OCI-LY7 (cell line): ENCODE results near the gene CSTPP1. TPM values are rescaled to one million over a fixed set of nuclear protein-coding genes. Genes with fewer than 3 reads are reported as not detected.
"Not testable (repeated sequence)": the region's sequence is repeated elsewhere in the genome, so short reads cannot be mapped to it uniquely, and the experiment has no call there.

Experiments
- BruUV-seq: library from RNA; stranded (reverse); fragments of 400-500 nt; replicated peaks from 2 replicates; lab custom pipeline; 2021; lab: Mats Ljungman, UMichigan
- CTCF ChIA-PET: fragments of 300-600 bp; sonication (Branson Sonifier 250); formaldehyde crosslinking; loops from one replicate; lab custom pipeline; 2022; ENCODE audit warnings: antibody characterized with exemption; ENCODE audit not compliant: unreplicated experiment; lab: Charles Lee
- POLR2A ChIA-PET: fragments of 300-600 bp; sonication (Branson Sonifier 250); formaldehyde crosslinking; loops from one replicate; lab custom pipeline; 2022; ENCODE audit warnings: antibody characterized with exemption; lab: Charles Lee
- DNase-seq: peaks from one replicate; pipeline ENCODE4 v3.0.0-alpha.2; 2015; ENCODE audit warnings: low spot score
- H2AFZ ChIP-seq: fragments of 200-600 bp; sonication (generic), shearing (Covaris generic); 2 replicates; pipeline ENCODE4 v1.6.1; 2014; ENCODE audit warnings: mild to moderate bottlenecking, antibody characterized with exemption, low read length, moderate library complexity
- H3K27ac ChIP-seq: fragments of 200-600 bp; sonication (generic); 2 replicates; pipeline ENCODE4 v1.5.1; 2014; ENCODE audit warnings: mixed run types, low read depth, mild to moderate bottlenecking, moderate library complexity, low read length, inconsistent platforms; ENCODE audit not compliant: poor library complexity, severe bottlenecking
- H3K36me3 ChIP-seq: fragments of 200-600 bp; sonication (generic); 2 replicates; pipeline ENCODE4 v1.6.1; 2014; ENCODE audit warnings: mild to moderate bottlenecking, antibody characterized with exemption, low read length, moderate library complexity, mixed read lengths; ENCODE audit not compliant: insufficient read depth
- H3K4me1 ChIP-seq: fragments of 200-600 bp; sonication (generic); 2 replicates; pipeline ENCODE4 v1.5.1; 2014; ENCODE audit warnings: mild to moderate bottlenecking, low read length; ENCODE audit not compliant: insufficient read depth, poor library complexity, severe bottlenecking
- H3K4me2 ChIP-seq: fragments of 200-600 bp; sonication (generic); 2 replicates; pipeline ENCODE4 v1.6.1; 2014; ENCODE audit warnings: mild to moderate bottlenecking, low read length
- H3K4me3 ChIP-seq: fragments of 200-600 bp; sonication (generic); 2 replicates; pipeline ENCODE4 v1.5.1; 2014; ENCODE audit warnings: mild to moderate bottlenecking, low read depth, low read length; ENCODE audit not compliant: poor library complexity, severe bottlenecking
- H3K79me2 ChIP-seq: fragments of 200-600 bp; sonication (generic); 2 replicates; pipeline ENCODE4 v1.6.1; 2016; ENCODE audit warnings: low read depth, mild to moderate bottlenecking, low read length, moderate library complexity, mixed read lengths; ENCODE audit not compliant: insufficient read depth
- H3K9me2 ChIP-seq: fragments of 200-600 bp; sonication (generic); 2 replicates; pipeline ENCODE4 v1.6.1; 2016; ENCODE audit warnings: mild to moderate bottlenecking, low read length, mixed read lengths; ENCODE audit not compliant: insufficient read depth
- H3K9me3 ChIP-seq: fragments of 200-600 bp; sonication (generic); 2 replicates; pipeline ENCODE4 v1.6.1; 2014; ENCODE audit warnings: mild to moderate bottlenecking, mixed run types, low read length, mixed read lengths
- H4K20me1 ChIP-seq: fragments of 200-600 bp; sonication (generic); 2 replicates; pipeline ENCODE4 v1.6.1; 2014; ENCODE audit warnings: mild to moderate bottlenecking, antibody characterized with exemption, low read length, moderate library complexity, mixed read lengths; ENCODE audit not compliant: insufficient read depth
- EZH2phosphoT487 ChIP-seq: fragments of 200-600 bp; sonication (generic); IDR thresholded peaks from 2 replicates; pipeline ENCODE4 v1.6.1; 2018; ENCODE audit warnings: low read depth, borderline replicate concordance, mild to moderate bottlenecking, mixed run types, antibody characterized with exemption, low read length, moderate library complexity, mixed read lengths
- intact Hi-C: fragments of 100-400 bp; cut with micrococcal nuclease; formaldehyde crosslinking; loops from one replicate; pipeline ENCODE4 v1.10.0; 2022; ENCODE audit not compliant: unreplicated experiment
- total RNA-seq, 2 experiments: library from RNA; depleted of rRNA in 1 of 2; stranded (reverse); fragments of >200 nt in 1 of 2; shearing (Covaris generic) in 1 of 2; gene quantifications; 2 replicates each; pipeline ENCODE4 v1.2.3, GENCODE V29; 2014 to 2022
- TF ChIP-seq, protein P1 (sequence below): fragments of 200-600 bp; sonication (generic); conservative IDR thresholded peaks from 2 replicates; pipeline ENCODE4 v1.5.1; 2014; ENCODE audit warnings: mild to moderate bottlenecking, antibody characterized with exemption, low read length, moderate library complexity, mixed read lengths

Gene CSTPP1
- total RNA-seq, 2 experiments from 2014 or later: 39.6 to 43.1 TPM

DNA sequence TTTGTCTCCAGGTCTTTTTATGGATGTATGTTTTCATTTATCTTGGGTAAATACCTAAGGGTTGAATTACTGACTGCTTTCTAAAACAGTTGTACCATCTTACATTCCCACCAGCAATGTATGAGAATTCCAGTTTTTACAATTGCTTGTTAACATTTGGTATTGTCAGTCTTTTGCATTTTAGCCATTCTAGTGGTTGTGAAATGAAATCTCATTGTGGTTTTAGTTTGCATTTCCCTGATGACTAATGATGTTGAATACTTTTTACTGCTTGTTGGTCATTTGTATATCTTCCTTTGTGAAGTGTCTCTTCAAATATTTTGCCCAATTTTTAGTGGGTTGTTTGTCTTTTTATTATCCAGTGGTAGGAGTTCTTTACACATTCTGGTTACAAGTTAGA, 147.4 kb downstream of the CSTPP1 start:
- H3K27ac ChIP-seq: no peak overlapping the region
- H2AFZ ChIP-seq: no peak overlapping the region
- peaks cover 8% of the 10 kb centered on the region for H3K4me1 ChIP-seq
- ChIA-PET POLR2A (no interaction called here), CTCF (no interaction called here)
- no peak for DNase-seq
- H3K4me2 ChIP-seq: no peak overlapping the region
- no peak overlapping the region for H3K4me3 ChIP-seq
- no peaks in the 10 kb centered on the region for H3K79me2 ChIP-seq
- H3K9me2 ChIP-seq: no peaks in the 10 kb centered on the region
- H3K9me3 ChIP-seq: no peaks in the 10 kb centered on the region
- BruUV-seq: TSS peak; percentile 43
- intact Hi-C loops: no loop called here
- no peaks in the 10 kb centered on the region for H4K20me1 ChIP-seq
- H3K36me3 ChIP-seq: peaks cover 16% of the 10 kb centered on the region
- no peak for TF ChIP-seq EZH2phosphoT487
- TF ChIP-seq, protein P1, sequence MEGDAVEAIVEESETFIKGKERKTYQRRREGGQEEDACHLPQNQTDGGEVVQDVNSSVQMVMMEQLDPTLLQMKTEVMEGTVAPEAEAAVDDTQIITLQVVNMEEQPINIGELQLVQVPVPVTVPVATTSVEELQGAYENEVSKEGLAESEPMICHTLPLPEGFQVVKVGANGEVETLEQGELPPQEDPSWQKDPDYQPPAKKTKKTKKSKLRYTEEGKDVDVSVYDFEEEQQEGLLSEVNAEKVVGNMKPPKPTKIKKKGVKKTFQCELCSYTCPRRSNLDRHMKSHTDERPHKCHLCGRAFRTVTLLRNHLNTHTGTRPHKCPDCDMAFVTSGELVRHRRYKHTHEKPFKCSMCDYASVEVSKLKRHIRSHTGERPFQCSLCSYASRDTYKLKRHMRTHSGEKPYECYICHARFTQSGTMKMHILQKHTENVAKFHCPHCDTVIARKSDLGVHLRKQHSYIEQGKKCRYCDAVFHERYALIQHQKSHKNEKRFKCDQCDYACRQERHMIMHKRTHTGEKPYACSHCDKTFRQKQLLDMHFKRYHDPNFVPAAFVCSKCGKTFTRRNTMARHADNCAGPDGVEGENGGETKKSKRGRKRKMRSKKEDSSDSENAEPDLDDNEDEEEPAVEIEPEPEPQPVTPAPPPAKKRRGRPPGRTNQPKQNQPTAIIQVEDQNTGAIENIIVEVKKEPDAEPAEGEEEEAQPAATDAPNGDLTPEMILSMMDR: no peak

DNA sequence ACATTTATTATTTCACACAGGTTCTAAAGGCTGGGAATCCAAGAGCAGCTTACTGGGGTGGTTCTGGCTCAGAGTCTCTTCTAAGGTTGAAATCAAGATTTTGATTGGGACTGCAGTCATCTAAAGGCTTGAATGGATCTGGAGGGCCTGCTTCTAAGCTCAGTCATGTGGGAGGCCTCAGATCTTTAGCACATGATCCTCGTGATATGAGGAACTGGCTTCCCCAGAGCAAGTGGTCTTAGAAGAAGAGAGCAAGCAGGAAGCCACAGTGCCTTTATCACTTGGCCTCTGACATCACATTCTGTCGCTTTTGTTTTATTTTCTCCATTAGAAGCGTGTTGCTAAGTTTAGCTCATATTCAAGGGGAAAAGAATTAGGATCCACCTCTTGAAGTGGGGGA, 151.2 kb downstream of the CSTPP1 start:
- no TSS peak for BruUV-seq
- TF ChIP-seq, protein P1: no peak
- ChIA-PET CTCF (no interaction called here), POLR2A (interaction anchor here (0.8 to 2.4 kb wide), 4 partner anchors 11 to 87 kb away, joined by 3 to 8 read pairs (median 7); no protein-coding TSS in a partner anchor)
- DNase-seq: peak; percentile 51
- intact Hi-C loops: no loop called here
- H3K9me3 ChIP-seq: no peaks in the 10 kb centered on the region
- H3K27ac ChIP-seq: peak overlapping the region; percentile 25
- H3K4me2 ChIP-seq: peak overlapping the region; percentile 30; the same call in 1 of the 2 replicates
- H3K36me3 ChIP-seq: peaks cover 16% of the 10 kb centered on the region
- peak overlapping the region; percentile 20; the same call in 1 of the 2 replicates for H2AFZ ChIP-seq
- H3K79me2 ChIP-seq: no peaks in the 10 kb centered on the region
- peaks cover 13% of the 10 kb centered on the region for H3K4me1 ChIP-seq
- no peaks in the 10 kb centered on the region for H3K9me2 ChIP-seq
- no peak overlapping the region for H3K4me3 ChIP-seq
- no peaks in the 10 kb centered on the region for H4K20me1 ChIP-seq

DNA sequence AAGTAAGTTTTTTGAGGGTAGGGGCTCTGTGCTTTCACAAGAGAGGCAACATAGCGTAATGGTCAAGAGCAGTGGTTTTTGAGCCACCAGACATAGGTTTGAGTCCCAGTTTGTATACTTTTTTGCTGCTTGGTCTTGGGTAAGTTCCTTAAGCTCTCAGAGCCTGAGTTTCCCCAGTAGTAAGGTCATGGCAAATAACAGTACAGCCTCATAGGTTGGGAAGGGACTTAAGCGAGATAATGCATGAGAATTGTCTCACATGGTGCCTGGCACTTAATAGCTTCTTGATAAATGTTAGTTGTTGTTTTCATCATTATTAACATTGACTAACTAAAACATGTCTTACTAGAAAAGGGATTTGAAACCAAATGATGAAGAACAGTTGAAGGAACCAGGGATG, 157.0 kb downstream of the CSTPP1 start:
- H3K79me2 ChIP-seq: no peaks in the 10 kb centered on the region
- ChIA-PET CTCF (no interaction called here), POLR2A (interaction anchor here (0.5 to 2.0 kb wide), 8 partner anchors 21 to 900 kb away, joined by 3 to 8 read pairs (median 3); no protein-coding TSS in a partner anchor)
- H3K36me3 ChIP-seq: peaks cover 7% of the 10 kb centered on the region
- 0 out of 2 replicates have a peak, but pooled peaks cover 5% of the 10 kb centered on the region for H3K9me3 ChIP-seq
- no peak overlapping the region for H3K4me2 ChIP-seq
- H3K4me1 ChIP-seq: peaks cover 5% of the 10 kb centered on the region
- no peak overlapping the region for H2AFZ ChIP-seq
- H3K4me3 ChIP-seq: no peak overlapping the region
- H4K20me1 ChIP-seq: no peaks in the 10 kb centered on the region
- no TSS peak for BruUV-seq
- intact Hi-C loops: no loop called here
- TF ChIP-seq, protein P1: no peak
- TF ChIP-seq EZH2phosphoT487: no peak
- no peak overlapping the region for H3K27ac ChIP-seq
- no peak for DNase-seq
- H3K9me2 ChIP-seq: no peaks in the 10 kb centered on the region

DNA sequence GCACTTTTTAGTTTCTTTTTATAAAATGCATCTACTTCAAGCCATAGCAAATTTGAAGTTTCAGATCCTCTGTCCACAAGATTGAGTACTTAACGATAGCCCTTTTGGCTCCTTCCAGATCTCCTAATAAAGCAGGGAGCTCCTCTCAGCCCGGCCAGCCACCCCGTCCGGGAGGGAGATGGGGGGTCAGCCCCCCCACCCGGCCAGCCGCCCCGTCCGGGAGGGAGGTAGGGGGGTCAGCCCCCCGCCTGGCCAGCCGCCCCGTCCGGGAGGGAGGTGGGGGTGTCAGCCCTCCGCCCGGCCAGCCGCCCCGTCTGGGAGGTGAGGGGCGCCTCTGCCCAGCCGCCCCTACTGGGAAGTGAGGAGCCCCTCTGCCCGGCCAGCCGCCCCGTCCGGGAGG, 160.3 kb downstream of the CSTPP1 start:
- H3K9me2 ChIP-seq, intact Hi-C loops, BruUV-seq, H3K4me1 ChIP-seq, CTCF ChIA-PET, H3K27ac ChIP-seq, H4K20me1 ChIP-seq, H3K4me3 ChIP-seq, H3K79me2 ChIP-seq, H3K4me2 ChIP-seq, DNase-seq, H3K9me3 ChIP-seq, H2AFZ ChIP-seq: not testable (repeated sequence)
- H3K36me3 ChIP-seq: peaks cover 27% of the 10 kb centered on the region
- POLR2A ChIA-PET: interaction anchor here (0.7 kb wide), 1 partner anchor 117 kb away, joined by 3 read pairs; no protein-coding TSS in a partner anchor
